Activated CD8-positive, alpha-beta memory T cell treated with anti-CD3 and anti-CD28 coated beads, Interleukin-2, amount 50 U/mL, for 1 hour (primary cell): ENCODE measurements around the gene GGT6.

Experiments used
- DNase-seq: peaks from one replicate; pipeline ENCODE4 v3.0.0-alpha.2; 2020; ENCODE audit errors: extremely low read depth

GGT6 gene

GRCh38 chr17:4539025-4539424, 21.4 kb downstream of the GGT6 start:
- no peak for DNase-seq

GRCh38 chr17:4538236-4539002, 22.0 kb downstream of the GGT6 start:
- DNase-seq = no peak

GRCh38 chr17:4537451-4538235, 22.7 kb downstream of the GGT6 start:
- DNase-seq = no peak

GRCh38 chr17:4536742-4537411, 23.5 kb downstream of the GGT6 start:
- DNase-seq = no peak

- no peak for DNase-seq
These were observed 24.1 kb downstream of the GGT6 start for GRCh38 chr17:4536259-4536741.

- DNase-seq = no peak
These were observed 24.6 kb downstream of the GGT6 start for GRCh38 chr17:4535667-4536258.

GRCh38 chr17:4534928-4535666, 25.3 kb downstream of the GGT6 start:
- DNase-seq = no peak

GRCh38 chr17:4534515-4534914, 25.9 kb downstream of the GGT6 start:
- DNase-seq = no peak

- DNase-seq = no peak
These were observed 26.6 kb downstream of the GGT6 start for GRCh38 chr17:4533523-4534504.

- no peak for DNase-seq
These were observed 27.4 kb downstream of the GGT6 start for GRCh38 chr17:4532860-4533522.

GRCh38 chr17:4531988-4532736, 28.2 kb downstream of the GGT6 start:
- no peak for DNase-seq

GRCh38 chr17:4530799-4531730, 29.3 kb downstream of the GGT6 start:
- DNase-seq = no peak

- DNase-seq = no peak
These were observed 30.7 kb downstream of the GGT6 start for GRCh38 chr17:4529533-4530152.

- no peak for DNase-seq
These were observed 32.7 kb downstream of the GGT6 start for GRCh38 chr17:4527566-4528125.

- DNase-seq = no peak
These were observed 33.2 kb downstream of the GGT6 start for GRCh38 chr17:4527134-4527533.

GRCh38 chr17:4525691-4526397, 34.5 kb downstream of the GGT6 start:
- DNase-seq = no peak
